GM21529 (cell line): ENCODE results near the gene TNFRSF18.
"Not testable (repeated sequence)": the region's sequence is repeated elsewhere in the genome, so short reads cannot be mapped to it uniquely, and the experiment has no call there.

ENCODE experiments used
- ATAC-seq: cut with Tn5 transposase; IDR thresholded peaks from one replicate; pipeline ENCODE4 v1.9.1; 2021; ENCODE audit not compliant: unreplicated experiment

Gene TNFRSF18

DNA sequence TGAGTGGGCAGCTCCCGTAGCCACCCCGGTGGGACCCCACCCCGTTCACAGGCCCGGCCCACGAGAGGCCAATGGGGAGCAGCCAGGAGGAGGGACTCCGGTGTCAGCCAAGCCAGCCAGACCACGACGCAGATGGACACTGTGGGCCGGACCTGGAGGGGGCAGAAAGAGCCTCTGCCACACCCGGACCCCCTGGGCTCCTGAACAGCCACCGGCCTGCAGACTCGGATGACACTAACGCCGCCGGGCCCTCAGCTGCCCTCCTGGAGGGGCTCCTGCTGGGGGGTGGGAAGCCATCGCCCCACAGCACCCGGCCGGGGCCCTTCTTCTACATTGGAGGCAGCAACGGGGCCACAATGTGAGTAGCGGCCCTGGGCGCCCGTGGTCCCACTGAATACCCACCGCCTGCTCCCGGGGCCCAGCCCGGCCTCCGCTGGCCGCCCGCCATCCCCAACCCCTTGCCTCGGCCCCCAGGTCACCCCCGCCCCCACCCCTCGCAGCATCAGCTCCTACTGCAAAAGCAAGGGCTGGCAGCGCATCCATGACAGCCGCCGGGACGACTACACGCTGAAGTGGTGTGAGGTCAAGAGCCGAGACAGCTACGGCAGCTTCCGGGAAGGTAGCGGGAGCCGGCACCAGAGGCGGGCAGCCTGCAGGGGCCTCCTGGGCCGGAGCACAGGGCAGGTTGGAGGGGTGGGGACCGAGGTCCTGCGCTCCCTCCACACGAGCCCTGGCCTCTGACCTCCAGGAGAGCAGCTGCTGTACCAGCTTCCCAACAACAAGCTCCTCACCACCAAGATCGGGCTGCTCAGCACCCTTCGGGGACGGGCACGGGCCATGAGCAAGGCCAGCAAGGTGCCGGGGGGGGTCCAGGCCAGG lies 26.2 kb downstream of the TNFRSF18 start:
- ATAC-seq, result no peak

DNA sequence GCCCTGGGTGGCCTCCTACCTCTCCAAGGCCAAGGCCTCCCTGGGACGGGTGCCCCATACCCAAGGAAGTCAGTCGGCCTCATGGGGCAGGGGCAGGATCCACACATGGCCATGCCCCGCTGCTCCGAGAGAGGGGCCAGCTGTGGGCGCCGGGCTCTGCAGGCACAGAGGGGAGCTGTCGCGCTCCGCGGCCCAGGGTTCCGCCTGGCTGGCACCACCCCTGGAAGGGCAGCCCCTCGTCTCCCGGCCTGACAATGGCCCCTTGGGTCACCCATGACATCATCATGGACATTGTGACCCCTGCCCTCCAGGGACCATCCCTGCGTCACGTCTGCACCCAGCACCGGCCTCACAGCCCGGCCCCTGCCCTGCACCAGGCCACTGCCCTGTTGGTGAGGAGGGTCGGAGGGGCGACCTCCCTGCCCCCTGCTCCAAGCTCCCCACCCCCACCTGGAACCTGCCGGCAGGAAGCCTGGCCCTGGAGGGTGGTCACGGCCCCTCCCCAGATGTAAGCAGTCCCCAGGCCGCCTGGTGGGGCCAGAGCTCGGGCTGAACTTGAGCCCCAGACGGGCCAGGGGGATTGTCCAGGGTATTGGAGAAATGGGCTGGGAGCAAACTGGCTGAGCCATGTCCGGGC lies 26.9 kb downstream of the TNFRSF18 start:
- ATAC-seq, result no peak

DNA sequence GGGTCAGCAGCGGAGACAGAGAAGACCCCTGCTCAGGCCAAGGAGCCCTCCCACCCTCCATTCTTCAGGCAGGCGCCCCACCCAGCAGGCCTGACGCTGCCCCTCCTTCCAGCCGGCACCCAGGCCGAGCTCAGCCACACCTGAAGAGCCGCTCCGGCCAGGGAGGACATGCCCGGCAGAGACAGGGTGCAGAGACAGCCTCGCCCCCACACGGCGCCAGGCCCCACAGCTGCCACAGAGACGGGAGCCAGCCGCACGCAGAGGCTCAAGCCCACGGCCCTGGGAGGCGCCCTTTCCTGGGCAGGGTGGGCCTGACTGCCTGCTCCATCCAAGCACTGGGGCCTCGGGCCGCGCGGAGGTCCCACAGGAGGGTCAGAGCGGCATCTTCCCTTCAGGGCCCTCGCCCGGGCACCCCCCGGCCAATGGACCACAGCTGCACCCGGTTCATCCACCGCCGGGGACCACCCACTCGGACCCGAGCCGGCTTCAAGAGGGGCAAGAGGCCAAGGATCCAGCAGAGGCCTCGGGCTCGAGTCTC lies 27.5 kb downstream of the TNFRSF18 start:
- no peak for ATAC-seq

DNA sequence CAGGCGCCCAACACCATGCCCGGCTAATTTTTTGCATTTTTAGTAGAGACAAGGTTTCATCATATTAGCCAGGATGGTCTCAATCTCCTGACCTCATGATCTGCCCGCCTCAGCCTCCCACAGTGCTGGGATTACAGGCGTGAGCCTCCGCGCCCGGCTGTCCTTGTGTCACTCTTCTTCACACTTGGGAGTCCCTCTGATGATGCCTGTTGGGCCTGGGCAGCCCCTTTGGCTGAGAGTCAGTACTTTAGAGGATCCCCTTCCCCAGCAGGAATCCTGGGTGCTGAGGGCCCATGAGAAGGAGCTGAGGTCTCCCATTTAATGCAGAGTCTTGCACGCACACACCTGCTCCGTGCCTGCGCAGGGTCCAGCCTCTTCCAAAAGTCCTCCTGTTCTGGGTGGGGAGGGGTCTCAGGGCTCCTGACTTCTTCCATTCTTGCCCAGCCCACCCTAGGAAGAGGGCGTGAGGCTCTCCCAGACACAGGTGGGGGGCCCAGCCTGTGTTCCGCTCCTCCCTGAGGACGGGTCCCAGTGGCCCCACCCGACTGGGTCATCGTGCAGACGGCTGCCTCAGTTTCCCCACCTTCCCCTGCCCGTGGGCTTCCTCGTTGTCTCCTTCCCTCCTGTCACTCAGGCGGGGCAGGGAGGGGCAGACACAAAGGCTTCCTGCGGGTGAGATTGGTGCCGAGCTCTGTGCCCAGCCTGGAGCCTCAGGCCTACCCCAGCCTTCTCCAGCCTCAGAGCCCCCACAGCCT lies 28.8 kb downstream of the TNFRSF18 start:
- ATAC-seq, result no peak

DNA sequence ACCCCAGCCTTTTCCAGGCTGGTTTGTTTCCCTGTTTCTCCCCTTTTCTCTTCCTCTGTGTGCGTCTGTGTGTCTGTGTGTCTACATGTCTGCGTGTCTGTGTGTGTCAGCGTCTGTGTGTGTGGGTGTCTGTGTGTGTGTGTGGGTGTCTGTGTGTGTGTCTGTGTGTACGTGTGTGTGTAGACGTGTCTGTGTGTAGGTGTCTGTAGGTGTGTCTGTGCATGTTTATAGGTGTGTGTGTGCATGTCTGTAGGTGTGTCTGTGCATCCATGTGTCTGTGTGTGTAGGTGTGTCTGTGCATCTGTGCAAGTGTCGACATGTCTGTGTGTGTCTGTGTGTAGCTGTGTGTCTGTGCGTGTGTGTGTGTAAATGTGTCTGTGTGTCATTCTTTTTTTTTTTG lies 29.5 kb downstream of the TNFRSF18 start:
- no peak for ATAC-seq

DNA sequence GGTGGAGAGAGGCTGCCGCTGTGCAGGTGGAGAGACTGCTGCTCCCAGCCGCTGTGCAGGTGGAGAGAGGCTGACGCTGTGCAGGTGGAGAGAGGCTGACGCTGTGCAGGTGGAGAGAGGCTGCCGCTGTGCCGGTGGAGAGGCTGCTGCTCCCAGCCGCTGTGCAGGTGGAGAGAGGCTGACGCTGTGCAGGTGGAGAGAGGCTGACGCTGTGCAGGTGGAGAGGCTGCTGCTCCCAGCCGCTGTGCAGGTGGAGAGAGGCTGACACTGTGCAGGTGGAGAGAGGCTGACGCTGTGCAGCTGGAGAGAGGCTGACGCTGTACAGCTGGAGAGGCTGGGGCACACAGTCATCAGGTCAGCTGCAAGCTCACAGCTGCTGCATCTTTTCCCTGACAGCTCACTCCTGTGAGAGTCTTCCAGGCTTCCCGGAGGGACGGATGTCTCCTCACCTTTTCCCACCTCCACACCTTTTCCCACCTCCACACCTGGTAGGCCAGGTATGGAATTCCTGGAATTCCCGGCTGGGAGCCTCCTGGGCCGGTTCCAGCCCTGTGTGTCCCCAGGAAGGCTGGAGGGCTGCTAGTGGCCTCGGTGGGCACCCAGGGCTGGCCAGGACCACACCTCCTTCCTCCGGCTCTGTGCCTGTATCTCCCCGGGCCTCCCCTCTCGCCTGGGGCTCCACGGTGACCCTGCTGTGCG lies 30.2 kb downstream of the TNFRSF18 start:
- ATAC-seq, result not testable (repeated sequence)

GRCh38 chr1:1175221-1176062 lies 30.9 kb downstream of the TNFRSF18 start:
- ATAC-seq, result no peak

DNA sequence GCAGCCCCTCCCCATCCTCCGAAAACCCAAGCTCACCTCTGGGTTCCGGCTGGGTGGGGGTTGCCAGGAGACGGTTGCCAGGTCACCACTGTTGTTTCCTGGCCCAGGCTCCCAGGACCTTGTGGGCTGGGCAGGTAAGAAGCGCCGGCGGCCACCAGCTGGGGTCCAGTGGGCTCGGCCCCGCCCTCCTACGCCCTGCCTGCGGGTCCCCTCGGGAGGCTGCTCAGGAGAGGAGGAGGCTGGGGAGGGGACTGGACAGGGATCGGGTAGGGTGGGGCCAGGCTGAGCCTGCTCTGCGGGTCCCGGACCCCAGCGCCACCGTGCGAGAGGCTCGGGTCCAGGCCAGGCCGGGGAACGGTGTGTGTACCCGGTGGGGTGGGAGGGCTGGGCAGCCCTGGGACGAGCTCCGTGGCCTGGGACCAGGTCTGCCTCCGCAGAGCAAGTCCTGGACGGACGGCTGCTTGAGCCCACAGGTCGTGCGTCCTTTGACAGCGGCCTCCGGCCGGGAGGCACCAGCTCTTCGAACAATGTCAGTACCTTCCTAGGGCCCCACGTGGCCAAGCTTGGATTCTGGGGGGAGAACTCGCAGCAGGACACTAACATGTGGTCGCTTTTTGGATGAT lies 32.5 kb downstream of the TNFRSF18 start, which contains the start of gene TTLL10:
Gene TTLL10 (plus strand): TSS at position 88 of the 623 bp plus-strand sequence. CDS start 5,336 bp downstream, outside the sequence.
- no peak for ATAC-seq

DNA sequence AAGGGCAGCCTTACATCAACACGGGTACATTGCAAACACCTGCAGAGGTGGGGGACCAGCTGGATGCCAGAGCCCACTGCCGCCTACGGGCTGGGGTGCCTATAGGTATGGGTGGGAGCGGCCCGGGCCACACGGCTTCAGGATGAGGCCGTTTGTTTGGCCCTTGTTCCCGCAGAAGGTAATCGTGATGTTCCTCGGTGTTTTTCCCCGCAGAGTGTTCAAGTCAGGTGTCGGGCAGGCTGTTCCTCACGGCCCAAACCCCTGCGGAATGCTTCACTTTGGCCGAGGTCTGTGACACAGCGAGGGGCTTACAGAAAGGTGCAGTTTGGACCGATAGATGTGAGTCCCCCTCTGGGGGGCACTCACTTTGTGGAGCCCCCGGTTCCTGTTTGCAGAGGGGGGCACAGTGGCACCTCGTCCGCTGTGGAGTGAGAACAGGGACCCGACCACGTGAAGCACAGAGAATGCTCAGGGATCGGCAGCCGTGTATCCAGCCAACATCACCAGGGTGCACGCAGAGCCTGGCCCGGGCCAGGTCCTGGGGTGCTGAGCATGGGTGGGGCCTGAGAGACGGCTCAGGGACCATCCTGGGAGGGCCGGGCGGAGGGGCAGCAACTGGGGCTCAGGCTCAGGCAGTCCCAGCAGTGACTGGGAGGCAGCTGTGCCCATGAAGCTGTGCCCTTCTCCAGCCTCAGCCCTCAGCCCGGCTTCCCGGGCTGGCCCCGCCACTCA lies 33.2 kb downstream of the TNFRSF18 start:
- ATAC-seq, result no peak

DNA sequence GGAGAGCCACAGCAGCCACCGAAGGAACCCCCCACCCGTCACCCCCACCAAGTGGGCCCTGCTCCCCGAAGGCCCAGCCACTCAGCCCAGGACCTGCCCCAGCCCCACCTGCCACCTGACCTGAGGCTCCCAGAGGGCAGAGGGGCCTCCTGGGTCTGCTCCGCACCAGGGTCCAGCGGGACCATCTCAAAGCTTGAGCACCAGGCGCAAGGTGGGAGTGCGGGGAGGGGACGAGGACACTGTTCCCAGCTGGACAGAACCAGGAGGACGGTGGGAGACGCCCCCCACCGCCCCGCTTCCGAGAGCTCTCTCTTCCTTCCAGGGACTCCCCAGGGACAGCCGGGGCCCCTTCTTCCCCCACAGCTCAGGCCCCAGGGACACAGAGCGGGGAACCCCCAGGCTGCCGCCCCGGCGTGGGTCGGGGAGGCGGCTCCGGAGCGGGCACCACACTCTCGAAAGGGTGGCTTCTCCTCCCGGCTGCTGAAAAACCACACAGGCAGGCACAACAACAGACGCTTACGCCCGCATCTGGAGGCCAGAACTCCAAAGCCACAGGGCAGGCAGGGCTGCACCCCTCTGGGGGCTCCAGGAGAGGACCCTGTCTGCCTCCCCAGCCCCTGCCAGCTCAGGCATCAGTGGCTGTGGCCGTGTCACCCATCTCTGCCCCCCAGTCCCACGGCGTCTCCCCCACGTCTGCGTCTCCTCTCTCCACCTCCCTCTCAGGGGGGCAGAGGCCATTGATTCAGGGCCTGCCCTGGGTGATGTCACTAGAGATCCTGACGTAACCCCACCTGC lies 34.6 kb downstream of the TNFRSF18 start:
- ATAC-seq, result no peak

- ATAC-seq, result no peak
Observed at GRCh38 chr1:1171161-1171545, 35.2 kb downstream of the TNFRSF18 start.

- ATAC-seq, result no peak
Observed at GRCh38 chr1:1170215-1171091, 35.9 kb downstream of the TNFRSF18 start.

DNA sequence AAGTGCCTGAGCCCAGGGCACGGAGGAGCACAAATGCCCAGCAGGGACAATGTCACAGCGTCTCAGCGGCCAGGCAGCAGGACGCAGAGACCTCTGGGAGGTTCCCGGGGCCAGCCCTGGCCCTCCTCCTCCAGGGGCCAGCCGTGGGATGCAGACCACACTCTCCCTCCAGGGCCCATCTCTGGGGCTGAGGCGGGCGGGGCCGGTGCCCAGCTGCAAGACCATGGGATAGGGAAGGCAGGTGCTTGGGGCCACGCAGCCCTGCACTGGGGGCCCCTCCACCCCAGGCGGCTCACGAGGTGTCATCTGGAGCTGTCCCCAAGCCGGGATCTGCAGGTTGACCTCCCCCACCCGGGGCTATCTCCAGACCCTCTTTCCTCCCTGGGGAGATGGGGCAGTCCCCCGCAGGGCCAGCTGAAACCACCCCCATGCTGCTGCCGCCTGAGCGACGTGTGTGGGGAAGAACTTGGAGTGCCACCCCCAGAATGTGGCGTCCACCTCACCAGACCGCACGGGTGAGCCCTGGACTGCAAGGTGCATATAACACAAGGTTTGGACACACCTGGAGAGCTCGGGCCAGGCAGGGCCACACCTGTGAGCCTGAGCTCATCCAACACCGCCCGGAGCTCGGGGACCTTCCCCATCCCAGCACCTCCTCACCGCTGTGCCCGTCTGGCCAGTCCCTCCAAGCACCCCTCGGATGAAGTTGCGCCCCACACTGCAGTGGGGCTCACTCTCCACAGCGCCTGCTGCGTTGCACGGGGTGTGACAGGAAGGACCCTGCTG lies 36.8 kb downstream of the TNFRSF18 start:
- no peak for ATAC-seq

DNA sequence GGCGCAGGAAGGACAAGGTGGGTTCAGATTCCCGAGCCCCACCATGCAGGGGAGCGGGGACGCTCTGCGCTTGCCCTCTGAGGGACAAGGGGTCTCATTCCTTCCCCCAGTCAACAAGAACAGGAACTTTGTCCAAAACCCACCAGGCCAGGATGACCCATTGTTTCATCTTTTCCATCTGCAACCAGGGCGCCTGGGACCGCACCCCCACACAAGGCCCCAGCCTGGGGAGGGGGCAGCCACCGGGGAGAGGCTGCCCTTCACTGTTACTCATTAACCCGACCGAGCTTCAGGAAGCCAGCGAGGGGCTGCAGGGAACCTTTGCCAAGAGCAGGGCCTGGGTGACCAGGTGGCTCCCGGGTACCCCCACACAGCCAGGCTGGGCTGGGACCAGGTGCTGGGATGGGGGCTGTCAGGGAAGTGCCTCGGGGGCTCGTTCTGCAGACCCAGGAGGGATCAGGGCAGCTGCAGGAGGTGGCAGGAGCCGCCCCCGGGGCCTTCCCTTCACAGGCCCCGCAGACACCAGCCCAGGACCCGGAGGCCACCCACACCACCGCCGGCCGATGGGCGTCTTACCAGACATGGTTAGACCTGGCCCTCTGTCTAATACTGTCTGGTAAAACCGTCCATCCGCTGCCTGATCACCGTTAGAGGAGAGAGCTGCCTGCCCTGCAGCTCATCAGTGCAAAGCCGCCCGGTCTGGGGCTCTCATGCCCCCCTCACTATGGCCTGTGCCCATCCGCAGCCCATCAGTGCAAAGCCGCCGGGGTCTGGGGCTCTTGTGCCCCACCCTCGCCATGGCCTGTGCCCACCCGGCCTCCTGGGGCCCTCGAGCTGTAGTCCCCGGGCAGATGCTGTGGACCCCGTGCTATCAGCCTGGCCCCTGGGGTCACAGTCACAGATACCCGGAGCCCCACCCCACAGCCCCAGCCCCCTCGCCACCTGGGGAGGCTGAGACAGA lies 37.7 kb downstream of the TNFRSF18 start:
- no peak for ATAC-seq

GRCh38 chr1:1167841-1168450 lies 38.4 kb downstream of the TNFRSF18 start:
- ATAC-seq, result no peak
